DOHH2 (cell line): Measurements from ENCODE around the gene SMIM10L1.

ENCODE experiments used
- H3F3A ChIP-seq: fragments of 200-600 bp; sonication (generic), shearing (Covaris generic); 2 replicates; pipeline ENCODE4 v1.6.0; 2016; ENCODE audit warnings: antibody characterized with exemption, mild to moderate bottlenecking; ENCODE audit not compliant: control insufficient read depth, insufficient read depth
- H3K27ac ChIP-seq: fragments of 200-600 bp; sonication (generic); 2 replicates; pipeline ENCODE4 v1.5.1; 2014; ENCODE audit warnings: low read depth, mild to moderate bottlenecking, low read length, moderate library complexity
- H3K27me3 ChIP-seq: fragments of 200-600 bp; sonication (generic); 2 replicates; pipeline ENCODE4 v1.6.1; 2014; ENCODE audit warnings: mild to moderate bottlenecking, low read length, mixed read lengths; ENCODE audit not compliant: control insufficient read depth
- H3K36me3 ChIP-seq: fragments of 200-600 bp; sonication (generic); 2 replicates; pipeline ENCODE4 v1.6.1; 2014; ENCODE audit warnings: mild to moderate bottlenecking, low read length, moderate library complexity, mixed read lengths; ENCODE audit not compliant: control insufficient read depth
- H3K4me1 ChIP-seq: fragments of 200-600 bp; sonication (generic); 2 replicates; pipeline ENCODE4 v1.6.1; 2014; ENCODE audit warnings: mild to moderate bottlenecking, low read length, mixed read lengths; ENCODE audit not compliant: control insufficient read depth
- H3K4me2 ChIP-seq: fragments of 200-600 bp; sonication (generic); 2 replicates; pipeline ENCODE4 v1.6.0; 2014; ENCODE audit warnings: mild to moderate bottlenecking, low read length, moderate library complexity
- H3K4me3 ChIP-seq: fragments of 200-600 bp; sonication (generic); 2 replicates; pipeline ENCODE4 v1.5.1; 2014; ENCODE audit warnings: mild to moderate bottlenecking, low read length, mixed read lengths
- H3K79me2 ChIP-seq: fragments of 200-600 bp; sonication (generic); 2 replicates; pipeline ENCODE4 v1.6.1; 2014; ENCODE audit warnings: mild to moderate bottlenecking, low read length, mixed read lengths; ENCODE audit not compliant: control insufficient read depth
- H3K9me2 ChIP-seq: fragments of 200-600 bp; sonication (generic); replicated peaks from 2 replicates; pipeline ENCODE4 v1.6.1; 2014; ENCODE audit warnings: mild to moderate bottlenecking, low read length, mixed read lengths; ENCODE audit not compliant: control insufficient read depth
- H3K9me3 ChIP-seq: fragments of 200-600 bp; sonication (generic); 2 replicates; pipeline ENCODE4 v1.6.1; 2014; ENCODE audit warnings: antibody characterized with exemption, low read length, mixed read lengths; ENCODE audit not compliant: control insufficient read depth, insufficient read depth
- H4K20me1 ChIP-seq: fragments of 200-600 bp; sonication (generic); 2 replicates; pipeline ENCODE4 v1.6.0; 2014; ENCODE audit warnings: low read depth, mild to moderate bottlenecking, antibody characterized with exemption, low read length, moderate library complexity; ENCODE audit not compliant: control insufficient read depth, insufficient read depth
- EZH2phosphoT487 ChIP-seq: fragments of 200-600 bp; sonication (generic); IDR thresholded peaks from 2 replicates; pipeline ENCODE4 v1.6.1; 2017; ENCODE audit warnings: borderline replicate concordance, mild to moderate bottlenecking, antibody characterized with exemption, low read length, moderate library complexity, mixed read lengths
- TF ChIP-seq, protein P1 (sequence below): fragments of 200-600 bp; sonication (generic); IDR thresholded peaks from one replicate; pipeline ENCODE4 v1.5.1; 2014; ENCODE audit warnings: antibody characterized with exemption, mild to moderate bottlenecking, low read depth, low read length; ENCODE audit not compliant: poor library complexity, severe bottlenecking

SMIM10L1 gene

DNA sequence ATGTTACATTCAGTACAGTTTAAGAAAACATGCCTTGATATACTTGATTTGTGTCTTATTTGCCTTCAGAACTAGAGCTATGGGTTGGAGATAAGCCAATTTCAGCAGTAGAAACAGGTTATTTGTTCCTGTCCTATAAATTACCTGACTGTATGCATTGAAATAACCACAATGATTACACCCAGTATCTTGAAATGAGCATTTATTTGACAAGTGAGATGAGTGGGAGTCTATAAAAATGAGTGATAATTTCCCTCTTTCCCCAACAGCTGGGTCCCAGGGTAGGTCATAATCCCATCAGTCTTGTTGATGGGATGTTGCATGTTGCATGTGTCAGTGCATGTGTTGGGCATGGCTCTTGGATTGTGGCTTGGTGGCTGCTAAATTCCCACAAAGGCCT, 12.0 kb downstream of the SMIM10L1 start:
- Histone ChIP-seq H3K4me1 (no peaks in the 10 kb centered on the region), H3K36me3 (no peaks in the 10 kb centered on the region), H3K9me3 (no peaks in the 10 kb centered on the region), H3K27ac (no peak overlapping the region), H3K9me2 (no peaks in the 10 kb centered on the region), H3K79me2 (no peaks in the 10 kb centered on the region), H4K20me1 (no peaks in the 10 kb centered on the region), H3K4me2 (no peak overlapping the region), H3K4me3 (no peak overlapping the region), H3F3A (no peaks in the 10 kb centered on the region), H3K27me3 (peaks cover 5% of the 10 kb centered on the region; the same call in 1 of the 2 replicates)
- TF ChIP-seq, protein P1, sequence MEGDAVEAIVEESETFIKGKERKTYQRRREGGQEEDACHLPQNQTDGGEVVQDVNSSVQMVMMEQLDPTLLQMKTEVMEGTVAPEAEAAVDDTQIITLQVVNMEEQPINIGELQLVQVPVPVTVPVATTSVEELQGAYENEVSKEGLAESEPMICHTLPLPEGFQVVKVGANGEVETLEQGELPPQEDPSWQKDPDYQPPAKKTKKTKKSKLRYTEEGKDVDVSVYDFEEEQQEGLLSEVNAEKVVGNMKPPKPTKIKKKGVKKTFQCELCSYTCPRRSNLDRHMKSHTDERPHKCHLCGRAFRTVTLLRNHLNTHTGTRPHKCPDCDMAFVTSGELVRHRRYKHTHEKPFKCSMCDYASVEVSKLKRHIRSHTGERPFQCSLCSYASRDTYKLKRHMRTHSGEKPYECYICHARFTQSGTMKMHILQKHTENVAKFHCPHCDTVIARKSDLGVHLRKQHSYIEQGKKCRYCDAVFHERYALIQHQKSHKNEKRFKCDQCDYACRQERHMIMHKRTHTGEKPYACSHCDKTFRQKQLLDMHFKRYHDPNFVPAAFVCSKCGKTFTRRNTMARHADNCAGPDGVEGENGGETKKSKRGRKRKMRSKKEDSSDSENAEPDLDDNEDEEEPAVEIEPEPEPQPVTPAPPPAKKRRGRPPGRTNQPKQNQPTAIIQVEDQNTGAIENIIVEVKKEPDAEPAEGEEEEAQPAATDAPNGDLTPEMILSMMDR: no peak
- no peak for TF ChIP-seq EZH2phosphoT487

GRCh38 chr12:11186837-11187236, 15.8 kb downstream of the SMIM10L1 start, which contains the start of gene TAS2R42:
Gene TAS2R42 (minus strand): TSS chr12:11186937. CDS start chr12:11186937, 0 bp downstream.
- TF ChIP-seq, protein P1: no peak
- no peak for TF ChIP-seq EZH2phosphoT487
- H4K20me1 ChIP-seq: no peaks in the 10 kb centered on the region
- H3K27me3 ChIP-seq: peaks cover 8% of the 10 kb centered on the region
- no peaks in the 10 kb centered on the region for H3K4me1 ChIP-seq
- no peaks in the 10 kb centered on the region for H3K9me3 ChIP-seq
- H3K9me2 ChIP-seq: no peaks in the 10 kb centered on the region
- H3K4me3 ChIP-seq: no peak within 1 kb of the TSS
- no peaks in the 10 kb centered on the region for H3K79me2 ChIP-seq
- no peak within 1 kb of the TSS for H3K27ac ChIP-seq
- H3F3A ChIP-seq: no peaks in the 10 kb centered on the region
- H3K4me2 ChIP-seq: no peak within 1 kb of the TSS
- H3K36me3 ChIP-seq: no peaks in the 10 kb centered on the region

GRCh38 chr12:11202811-11203210, 31.8 kb downstream of the SMIM10L1 start:
- no peaks in the 10 kb centered on the region for H3K9me2 ChIP-seq
- H3K9me3 ChIP-seq: no peaks in the 10 kb centered on the region
- no peak overlapping the region for H3K4me2 ChIP-seq
- H3K4me1 ChIP-seq: no peaks in the 10 kb centered on the region
- H3K27ac ChIP-seq: no peak overlapping the region
- H3K79me2 ChIP-seq: no peaks in the 10 kb centered on the region
- H3F3A ChIP-seq: no peaks in the 10 kb centered on the region
- no peaks in the 10 kb centered on the region for H4K20me1 ChIP-seq
- TF ChIP-seq, protein P1: no peak
- no peak for TF ChIP-seq EZH2phosphoT487
- H3K36me3 ChIP-seq: no peaks in the 10 kb centered on the region
- H3K4me3 ChIP-seq: no peak overlapping the region
- no peaks in the 10 kb centered on the region for H3K27me3 ChIP-seq

DNA sequence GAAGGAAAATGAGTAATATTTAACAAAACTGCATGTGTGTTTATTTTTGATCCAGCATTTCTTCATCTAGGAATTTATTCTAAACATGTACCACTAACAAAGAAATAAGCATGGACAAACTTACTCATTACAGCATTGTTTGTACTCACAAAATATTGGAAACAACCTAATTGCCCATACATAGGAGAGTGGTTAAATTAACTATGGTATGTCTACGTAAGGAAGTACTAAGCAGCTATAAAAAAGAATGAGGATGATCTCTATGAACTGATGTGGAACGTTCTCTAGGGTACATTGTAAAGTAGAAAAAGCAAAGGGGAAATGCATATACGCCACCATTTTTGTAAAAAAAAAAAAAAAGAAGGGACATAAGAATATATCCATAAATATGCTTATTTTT, 33.2 kb downstream of the SMIM10L1 start:
- Histone ChIP-seq H3K4me3 (no peak overlapping the region), H3K27ac (no peak overlapping the region), H3K9me2 (no peaks in the 10 kb centered on the region), H3K9me3 (no peaks in the 10 kb centered on the region), H3K79me2 (no peaks in the 10 kb centered on the region), H3K4me2 (no peak overlapping the region), H3F3A (no peaks in the 10 kb centered on the region), H3K36me3 (no peaks in the 10 kb centered on the region), H4K20me1 (no peaks in the 10 kb centered on the region), H3K27me3 (no peaks in the 10 kb centered on the region), H3K4me1 (no peaks in the 10 kb centered on the region)
- TF ChIP-seq, protein P1: no peak
- TF ChIP-seq EZH2phosphoT487: no peak
